HG03520 (cell line): ENCODE data around the gene HSPBP1.
A peak's percentile ranks its signal among the peaks of the same experiment; 100 is the strongest.
"Not testable (repeated sequence)": the region's sequence is repeated elsewhere in the genome, so short reads cannot be mapped to it uniquely, and the experiment has no call there.

Experiments used
- ATAC-seq: cut with Tn5 transposase; IDR thresholded peaks from one replicate; pipeline ENCODE4 v1.9.1; 2021; ENCODE audit warnings: mild to moderate bottlenecking, moderate library complexity; ENCODE audit not compliant: unreplicated experiment

HSPBP1 gene, protein sequence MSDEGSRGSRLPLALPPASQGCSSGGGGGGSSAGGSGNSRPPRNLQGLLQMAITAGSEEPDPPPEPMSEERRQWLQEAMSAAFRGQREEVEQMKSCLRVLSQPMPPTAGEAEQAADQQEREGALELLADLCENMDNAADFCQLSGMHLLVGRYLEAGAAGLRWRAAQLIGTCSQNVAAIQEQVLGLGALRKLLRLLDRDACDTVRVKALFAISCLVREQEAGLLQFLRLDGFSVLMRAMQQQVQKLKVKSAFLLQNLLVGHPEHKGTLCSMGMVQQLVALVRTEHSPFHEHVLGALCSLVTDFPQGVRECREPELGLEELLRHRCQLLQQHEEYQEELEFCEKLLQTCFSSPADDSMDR

GRCh38 chr19:55279770-55280643 is at the start of gene HSPBP1:
TSS of gene HSPBP1 (minus strand) at chr19:55280110. CDS start at chr19:55279608, 502 bp downstream.
- ATAC-seq, result peak; percentile 69

- not testable (repeated sequence) for ATAC-seq
These were observed 48.9 kb upstream of the HSPBP1 start for GRCh38 chr19:55328774-55329318.

DNA sequence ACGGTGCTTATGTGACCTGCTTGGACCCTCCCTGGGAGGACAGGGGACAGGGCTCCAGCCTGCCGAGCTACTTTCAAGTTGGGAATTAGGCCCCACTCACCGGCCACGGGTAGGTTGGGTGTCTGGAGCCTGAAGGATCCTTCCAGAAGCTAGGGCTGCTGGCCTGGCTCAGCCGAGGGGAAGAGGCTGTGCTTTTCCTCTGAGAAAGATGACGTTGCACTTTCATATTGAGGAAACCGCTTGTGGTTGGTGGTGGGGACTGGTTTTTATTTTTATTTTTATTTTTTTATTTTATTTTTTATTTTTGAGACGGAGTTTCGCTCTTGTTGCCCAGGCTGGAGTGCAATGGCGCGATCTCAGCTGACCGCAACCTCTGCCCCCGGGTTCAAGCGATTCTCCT is 45.3 kb upstream of the HSPBP1 start, which contains the start of gene TMEM150B:
Gene TMEM150B (minus strand): TSS at position 170 of the 400 bp plus-strand sequence. CDS start 4,305 bp downstream, outside the sequence.
- ATAC-seq, result no peak

DNA sequence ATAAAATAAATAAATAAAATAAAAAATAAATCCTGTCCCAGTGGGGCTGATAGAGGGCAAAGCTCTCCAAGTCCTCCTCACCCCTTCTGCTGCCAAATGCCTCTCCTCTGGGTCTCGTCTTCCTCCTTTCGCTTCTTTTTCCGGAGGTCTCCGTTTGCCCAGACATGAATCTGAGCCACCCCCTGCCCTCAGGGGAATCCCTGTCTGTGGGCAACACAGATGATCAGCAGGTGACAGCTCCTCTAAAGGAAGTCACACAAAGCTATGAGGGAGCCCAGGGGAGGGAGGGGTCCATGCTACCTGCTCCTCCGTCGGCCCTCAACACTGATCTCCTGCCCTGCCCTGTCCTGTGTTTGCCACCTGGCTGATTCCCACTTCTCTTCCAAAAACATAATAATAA is 44.8 kb upstream of the HSPBP1 start:
- no peak for ATAC-seq

- no peak for ATAC-seq
These were observed 42.4 kb upstream of the HSPBP1 start for GRCh38 chr19:55322204-55322885.

DNA sequence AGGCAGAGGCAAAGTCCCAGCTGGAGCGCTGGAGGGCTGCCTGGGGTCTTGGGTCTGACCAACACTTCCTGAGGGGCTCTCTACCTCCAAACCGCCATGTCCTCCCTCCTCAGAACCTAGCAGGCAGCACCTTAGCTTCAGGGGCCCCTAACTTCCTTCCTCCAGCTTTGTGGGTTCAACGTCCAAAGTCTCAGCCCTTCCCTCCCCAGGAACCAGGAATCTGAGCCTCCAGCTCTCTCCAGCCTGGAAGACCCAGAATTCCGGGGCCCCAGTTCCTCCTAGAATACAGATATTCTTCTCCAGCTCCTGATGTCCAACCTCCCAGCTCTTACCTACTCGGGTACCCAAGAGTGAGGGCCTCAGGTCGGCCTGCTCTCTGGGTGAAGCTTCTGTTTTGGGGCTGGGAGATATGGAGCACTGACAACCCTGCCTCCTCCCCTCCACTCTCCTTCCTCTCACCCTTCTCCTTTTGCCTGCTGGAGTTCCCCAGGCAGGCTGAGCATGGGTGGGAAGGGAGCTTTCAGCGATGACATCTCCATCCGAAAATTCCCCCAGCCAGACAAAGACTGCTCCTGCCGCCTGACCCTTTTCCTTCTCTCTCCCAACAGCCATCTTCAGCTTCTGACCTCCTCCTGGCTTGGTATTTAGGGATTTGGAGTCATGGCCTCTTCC is 41.7 kb upstream of the HSPBP1 start:
- ATAC-seq, result no peak

- ATAC-seq, result no peak
These were observed 41.0 kb upstream of the HSPBP1 start for GRCh38 chr19:55320844-55321419.

DNA sequence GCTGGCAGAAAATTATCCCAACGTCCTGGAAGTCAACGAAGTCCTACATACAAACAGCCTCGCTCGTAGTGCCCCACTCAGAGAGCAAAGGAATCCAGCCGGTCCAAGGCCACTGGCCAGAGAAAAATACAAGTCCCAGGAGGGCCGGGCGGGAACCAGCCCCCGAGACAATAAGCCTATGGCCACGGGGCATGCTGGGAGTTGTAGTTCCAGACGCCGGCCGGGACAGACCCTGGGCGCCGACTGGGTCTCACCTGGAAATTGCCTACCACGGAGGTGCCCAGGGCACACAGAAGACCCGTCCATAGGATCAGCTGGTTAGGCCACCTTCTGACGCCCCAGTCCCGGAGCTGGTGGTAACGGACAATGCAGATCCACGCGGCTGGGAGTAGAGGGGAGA is 39.9 kb upstream of the HSPBP1 start:
- no peak for ATAC-seq

DNA sequence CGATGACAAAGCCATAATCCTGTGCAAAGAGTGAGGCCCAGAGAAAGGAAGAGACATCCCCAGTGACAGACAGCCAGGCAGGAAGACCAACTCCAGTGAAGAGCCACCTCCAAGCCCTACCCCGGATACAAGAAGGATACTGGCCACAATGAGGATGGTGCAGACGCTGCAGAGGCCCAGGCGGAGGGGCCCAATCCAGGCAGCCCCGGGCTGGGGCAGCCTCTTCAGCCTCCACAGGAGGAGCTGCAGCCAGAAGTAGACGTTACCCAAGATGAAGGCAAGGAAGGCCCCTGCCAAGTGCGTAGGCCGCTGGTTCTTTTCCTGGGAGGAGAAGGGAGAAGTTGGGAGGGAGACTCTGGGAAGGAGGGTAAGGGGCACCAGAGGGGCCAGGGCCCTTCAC is 36.7 kb upstream of the HSPBP1 start:
- no peak for ATAC-seq

DNA sequence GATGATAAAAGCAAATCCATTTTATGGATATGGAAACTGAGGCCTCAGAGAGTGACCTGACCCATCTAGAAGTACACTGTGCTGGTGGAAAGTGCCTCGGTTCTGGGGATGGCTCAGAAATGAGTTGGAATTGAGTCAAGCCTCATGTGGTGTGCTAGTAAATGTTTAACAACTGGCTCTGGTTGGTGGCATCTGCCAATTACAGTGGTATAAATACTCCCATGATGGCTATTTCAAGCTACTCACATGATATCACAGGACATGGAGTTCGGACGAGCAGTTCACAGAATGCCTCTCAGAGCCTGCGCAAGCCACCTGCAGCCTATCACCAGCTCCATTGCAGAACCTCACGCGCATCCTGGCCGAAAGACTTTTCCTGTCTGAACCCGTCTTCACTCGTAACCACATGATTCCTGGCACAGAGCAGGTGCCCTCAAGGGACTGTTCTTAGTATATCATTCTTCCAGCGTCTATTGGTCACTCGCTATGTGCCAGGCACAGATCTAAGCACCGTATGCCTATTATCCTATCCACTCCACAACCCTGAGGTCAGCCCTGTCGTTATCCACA is 36.1 kb upstream of the HSPBP1 start:
- no peak for ATAC-seq

GRCh38 chr19:55314396-55314795 is 34.5 kb upstream of the HSPBP1 start:
- no peak for ATAC-seq

DNA sequence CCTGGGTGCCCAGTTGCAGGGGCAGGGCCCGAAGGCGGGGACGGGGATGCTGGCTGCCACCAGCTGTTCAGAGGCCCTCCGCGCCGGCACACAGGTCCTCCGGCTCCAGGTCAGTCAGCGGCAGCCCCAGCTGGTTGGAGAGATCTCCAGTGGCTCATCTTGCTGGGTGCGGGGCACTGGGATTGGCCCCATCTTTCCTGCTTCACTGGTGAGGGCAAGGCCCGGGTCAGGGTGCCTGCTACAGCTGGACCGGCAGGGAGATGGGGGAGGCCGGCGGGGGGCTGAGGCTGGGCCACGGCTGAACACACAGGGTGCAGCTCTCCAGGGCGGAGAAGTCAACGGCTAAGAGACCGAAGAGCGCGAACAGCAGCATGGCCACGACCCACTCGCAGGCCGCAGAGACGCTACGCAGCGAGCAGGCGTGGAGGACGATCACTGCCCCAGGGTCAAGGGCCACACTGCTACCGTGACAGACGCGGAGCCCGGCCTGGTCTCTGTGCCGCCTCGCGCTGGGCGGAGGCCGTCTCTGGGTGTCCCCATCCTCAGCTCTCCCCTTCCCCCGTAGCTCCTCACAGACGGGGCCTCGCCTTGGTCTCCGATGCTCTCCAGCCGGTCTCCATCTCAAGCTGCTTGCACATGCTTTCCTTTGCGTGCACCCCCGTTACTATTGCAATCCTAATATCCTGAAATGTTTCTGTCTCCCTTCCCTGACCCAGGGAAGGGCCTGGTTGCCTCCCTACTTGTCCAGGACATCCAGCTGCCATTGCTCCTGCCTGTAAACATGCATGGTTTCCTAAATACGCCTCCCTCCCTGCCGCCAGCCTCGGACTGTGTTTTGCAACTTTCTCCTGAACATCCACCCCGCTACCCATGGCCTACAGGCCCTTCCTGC is 33.0 kb upstream of the HSPBP1 start:
- no peak for ATAC-seq

- no peak for ATAC-seq
These were observed 31.9 kb upstream of the HSPBP1 start for GRCh38 chr19:55311797-55312196.

GRCh38 chr19:55311397-55311796 is 31.5 kb upstream of the HSPBP1 start:
- no peak for ATAC-seq

DNA sequence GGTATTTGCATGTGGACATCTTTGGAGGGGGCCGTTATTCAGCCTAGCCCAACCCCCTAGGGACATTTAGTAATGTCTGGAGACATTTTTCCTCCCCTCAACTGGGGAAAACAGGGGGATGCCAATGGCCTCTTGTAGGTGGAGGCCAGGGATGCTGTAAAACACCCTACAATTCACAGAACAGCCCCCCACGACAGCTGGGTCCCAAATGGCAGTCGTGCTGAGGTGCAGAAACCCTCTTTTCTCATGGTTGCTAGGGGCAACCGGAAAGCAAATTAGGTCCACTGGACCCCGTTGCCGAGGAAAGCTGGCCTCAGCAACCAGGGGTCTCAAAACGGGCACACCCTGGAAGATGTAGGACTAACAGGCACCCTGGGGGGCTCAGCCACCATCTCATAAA is 30.6 kb upstream of the HSPBP1 start:
- no peak for ATAC-seq

DNA sequence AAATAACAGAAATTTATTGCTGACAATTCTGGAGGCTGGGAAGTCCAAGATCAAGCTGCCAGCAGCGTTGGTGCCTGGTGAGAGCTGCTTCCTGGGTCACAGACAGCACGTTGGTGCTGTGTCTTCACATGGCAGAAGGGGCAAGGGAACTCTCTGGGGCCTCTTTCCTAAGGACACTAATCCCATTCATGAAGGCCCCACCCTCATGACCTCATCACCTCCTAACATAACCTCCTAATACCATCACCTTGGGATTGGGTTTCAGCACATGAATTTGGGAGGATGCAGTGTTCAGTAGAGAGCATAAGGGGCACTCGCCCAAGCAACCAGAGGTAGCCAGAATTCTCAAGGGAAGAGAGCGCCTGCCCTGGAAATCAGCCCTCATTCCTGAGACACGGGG is 29.5 kb upstream of the HSPBP1 start:
- ATAC-seq, result no peak

DNA sequence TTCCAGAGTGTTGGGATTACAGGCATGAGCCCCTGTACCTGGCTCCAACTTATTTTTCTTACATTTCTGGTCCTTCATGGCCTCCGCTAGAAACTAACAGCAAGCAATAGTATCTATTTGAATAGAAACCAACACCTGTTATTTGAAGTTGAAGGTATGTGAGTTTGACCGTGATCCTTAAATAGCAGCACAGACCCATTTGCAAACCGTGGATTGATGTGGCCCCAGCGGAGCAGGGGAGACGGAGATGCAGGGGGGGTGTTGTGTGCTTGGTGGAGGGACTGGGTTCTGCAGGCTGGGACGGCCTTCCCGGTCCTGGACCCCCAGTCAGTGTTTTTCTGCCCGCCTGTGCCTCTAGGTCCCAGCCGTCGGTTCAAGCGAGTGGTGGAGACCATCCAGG is 28.4 kb upstream of the HSPBP1 start:
- no peak for ATAC-seq

- ATAC-seq, result no peak
These were observed 26.8 kb upstream of the HSPBP1 start for GRCh38 chr19:55306712-55307111.
